HUDEP-2 (cell line): ENCODE measurements around the gene CASP4.

Experiments used
- DNase-seq, 76 experiments: peaks; one replicate each; lab custom pipeline; 2025; ENCODE audit not compliant: unreplicated experiment in 76 of 76; lab: John Stamatoyannopoulos, UW

Gene CASP4

GRCh38 chr11:104897891-104898684 lies 70.3 kb downstream of the CASP4 start, which contains the start of gene CASP12:
Gene CASP12 (minus strand): TSS chr11:104898460.
- no peak for DNase-seq

- DNase-seq: no peak
Observed at GRCh38 chr11:104895634-104896033, 72.7 kb downstream of the CASP4 start.

GRCh38 chr11:104893876-104894275 lies 74.5 kb downstream of the CASP4 start:
- no peak for DNase-seq
